NCI-H1048 (cell line): ENCODE data around the gene CLMP.

Experiments used
- DNase-seq: peaks from one replicate; lab custom pipeline; 2025; lab: John Stamatoyannopoulos, UW

The CLMP gene

GRCh38 chr11:123055191-123055901 is 139.7 kb downstream of the CLMP start:
- DNase-seq = no peak

- peak; percentile 29 for DNase-seq
Observed at GRCh38 chr11:123054301-123055065, 140.6 kb downstream of the CLMP start.

- DNase-seq = no peak
Observed at GRCh38 chr11:123052901-123053721, 141.9 kb downstream of the CLMP start.

- no peak for DNase-seq
Observed at GRCh38 chr11:123051634-123052033, 143.4 kb downstream of the CLMP start.

- no peak for DNase-seq
Observed at GRCh38 chr11:123051146-123051545, 143.9 kb downstream of the CLMP start.

- no peak for DNase-seq
Observed at GRCh38 chr11:123047947-123048293, 147.1 kb downstream of the CLMP start.

- no peak for DNase-seq
Observed at GRCh38 chr11:123047266-123047946, 147.6 kb downstream of the CLMP start.

GRCh38 chr11:123046473-123047259 is 148.4 kb downstream of the CLMP start:
- DNase-seq = no peak

GRCh38 chr11:123045101-123045500 is 149.9 kb downstream of the CLMP start:
- DNase-seq = no peak

GRCh38 chr11:123041185-123041584 is 153.9 kb downstream of the CLMP start:
- DNase-seq = no peak

GRCh38 chr11:123040111-123040432 is 155.0 kb downstream of the CLMP start:
- DNase-seq = no peak

- DNase-seq = no peak
Observed at GRCh38 chr11:123035831-123036230, 159.2 kb downstream of the CLMP start.

GRCh38 chr11:123034597-123034996 is 160.5 kb downstream of the CLMP start:
- no peak for DNase-seq

GRCh38 chr11:123033895-123034294 is 161.2 kb downstream of the CLMP start:
- no peak for DNase-seq

- no peak for DNase-seq
Observed at GRCh38 chr11:123030517-123030916, 164.5 kb downstream of the CLMP start.

GRCh38 chr11:123020968-123021367 is 174.1 kb downstream of the CLMP start:
- no peak for DNase-seq
